ENCODE data around the gene RSKR. TPM values are rescaled to one million over a fixed set of nuclear protein-coding genes. Genes with fewer than 3 reads are reported as not detected.

Gene RSKR
- total RNA-seq, 1 experiment from 2014 or later: 17.2 TPM

- no peak overlapping the region for H3K27ac ChIP-seq (ENCODE audit: low read length)
Measured at GRCh38 chr17:28575126-28575795, 38.7 kb downstream of the RSKR start.

GRCh38 chr17:28574526-28574925 is 39.5 kb downstream of the RSKR start:
- ChIA-PET POLR2A (interaction anchor here (0.7 kb wide), 1 partner anchor 77 kb away, joined by 3 read pairs; no protein-coding TSS in a partner anchor), CTCF (interaction anchor here (0.6 to 0.9 kb wide), 3 partner anchors 31 to 158 kb away, joined by 3 to 5 read pairs (median 3); no protein-coding TSS in a partner anchor)
- peaks cover 3% of the 10 kb centered on the region for H3K36me3 ChIP-seq (ENCODE audit: control insufficient read depth, insufficient read depth, low read length)
- ATAC-seq: no peak
- TF ChIP-seq CTCF (IDR thresholded peaks at IDR 0.05) (no peak), TCF7L2 (IDR thresholded peaks at IDR 0.05; ENCODE audit: low read depth, low read length) (no peak), SIN3A (IDR thresholded peaks at IDR 0.05; ENCODE audit: borderline replicate concordance, insufficient read depth, low read depth, low read length) (no peak), POLR2AphosphoS5 (IDR thresholded peaks at IDR 0.05; ENCODE audit: low read depth, low read length) (no peak), REST (IDR thresholded peaks at IDR 0.05; ENCODE audit: insufficient read depth in 1 of 2, low read depth in 2 of 2, low read length in 1 of 2) (no peak)
- no peak overlapping the region for H3K4me3 ChIP-seq (ENCODE audit: low read depth in 2 of 2, low read length in 2 of 2)
- no TSS peak for BruUV-seq (replicated peaks)
- H3K9me3 ChIP-seq (ENCODE audit: control insufficient read depth, insufficient read depth, low read depth, low read length): no peaks in the 10 kb centered on the region
- H3K4me1 ChIP-seq (ENCODE audit: control insufficient read depth, insufficient read depth, low read length): peaks cover 22% of the 10 kb centered on the region
- DNase-seq (ENCODE audit: low read depth, low spot score): no peak
- intact Hi-C loops (cut with micrococcal nuclease; ENCODE audit: unreplicated experiment): no loop called here
- H3K27ac ChIP-seq (ENCODE audit: low read length): no peak overlapping the region
- no peaks in the 10 kb centered on the region for H3K27me3 ChIP-seq (ENCODE audit: control insufficient read depth, insufficient read depth, low read length)
- in situ Hi-C loops (cut with HindIII; ENCODE audit: low pct_unique_long_range_greater_than_20kb, low sequenced_read_pairs): no loop called here

More at GRCh38 chr17:28575126-28575795, 38.7 kb downstream of the RSKR start:
- CTCF ChIA-PET: interaction anchor here (0.9 kb wide), 1 partner anchor 159 kb away, joined by 3 read pairs; no protein-coding TSS in a partner anchor
- no peak for ATAC-seq
- Histone ChIP-seq H3K4me1 (ENCODE audit: control insufficient read depth, insufficient read depth, low read length) (peaks cover 17% of the 10 kb centered on the region), H3K36me3 (ENCODE audit: control insufficient read depth, insufficient read depth, low read length) (peaks cover 3% of the 10 kb centered on the region), H3K9me3 (ENCODE audit: control insufficient read depth, insufficient read depth, low read depth, low read length) (no peaks in the 10 kb centered on the region), H3K4me3 (ENCODE audit: low read depth in 2 of 2, low read length in 2 of 2) (no peak overlapping the region), H3K27me3 (ENCODE audit: control insufficient read depth, insufficient read depth, low read length) (no peaks in the 10 kb centered on the region)
- in situ Hi-C loops (cut with HindIII; ENCODE audit: low pct_unique_long_range_greater_than_20kb, low sequenced_read_pairs): no loop called here
- intact Hi-C loops (cut with micrococcal nuclease; ENCODE audit: unreplicated experiment): no loop called here
- DNase-seq (ENCODE audit: low read depth, low spot score): no peak
- POLR2A ChIA-PET: no interaction called here
- BruUV-seq (replicated peaks): no TSS peak
- TF ChIP-seq TCF7L2 (IDR thresholded peaks at IDR 0.05; ENCODE audit: low read depth, low read length) (no peak), REST (IDR thresholded peaks at IDR 0.05; ENCODE audit: insufficient read depth in 1 of 2, low read depth in 2 of 2, low read length in 1 of 2) (no peak), SIN3A (IDR thresholded peaks at IDR 0.05; ENCODE audit: borderline replicate concordance, insufficient read depth, low read depth, low read length) (no peak), CTCF (IDR thresholded peaks at IDR 0.05) (no peak), POLR2AphosphoS5 (IDR thresholded peaks at IDR 0.05; ENCODE audit: low read depth, low read length) (no peak)
